IMR-90 (cell line): ENCODE measurements around the gene PARP3. TPM values are rescaled to one million over a fixed set of nuclear protein-coding genes. Genes with fewer than 3 reads are reported as not detected.

Experiments
- ATAC-seq: fragments of 200-7000 bp; cut with Tn5 transposase; 2 replicates; pipeline ENCODE4 v1.9.1; 2020; ENCODE audit warnings: low read depth, mild to moderate bottlenecking, moderate library complexity
- BruUV-seq: library from RNA; stranded (reverse); fragments of 400-500 nt; replicated peaks from 2 replicates; lab custom pipeline; 2021; lab: Mats Ljungman, UMichigan
- CTCF ChIA-PET: fragments of 300-600 bp; formaldehyde crosslinking; extraction: SDS; loops from one replicate; lab custom pipeline; 2021; ENCODE audit warnings: antibody characterized with exemption; lab: Yijun Ruan, JAX
- POLR2A ChIA-PET: fragments of 300-600 bp; sonication (Branson Sonifier 250); formaldehyde crosslinking; loops from one replicate; lab custom pipeline; 2022; ENCODE audit warnings: antibody characterized with exemption; ENCODE audit not compliant: unreplicated experiment; lab: Charles Lee
- DNase-seq: peaks from one replicate; pipeline ENCODE4 v3.0.0; 2013
- H2AFZ ChIP-seq: replicated peaks from 2 replicates; pipeline ENCODE3; 2013; ENCODE audit warnings: low read length, mild to moderate bottlenecking; ENCODE audit not compliant: poor library complexity
- H2AK5ac ChIP-seq: 2 replicates; pipeline ENCODE4 v1.6.1; 2013; ENCODE audit warnings: low read depth, low read length, inconsistent platforms
- H2AK9ac ChIP-seq: replicated peaks from 2 replicates; pipeline ENCODE3; 2013; ENCODE audit warnings: mild to moderate bottlenecking, low read depth, low read length, moderate library complexity; ENCODE audit not compliant: poor library complexity
- H2BK120ac ChIP-seq: 2 replicates; pipeline ENCODE4 v1.6.1; 2013; ENCODE audit warnings: low read depth, low read length, inconsistent platforms
- H2BK15ac ChIP-seq: 3 replicates; pipeline ENCODE4 v1.6.1; 2013; ENCODE audit warnings: low read depth, low read length, inconsistent platforms
- H2BK20ac ChIP-seq: 2 replicates; pipeline ENCODE4 v1.6.1; 2013; ENCODE audit warnings: low read depth, mild to moderate bottlenecking, inconsistent platforms, low read length, moderate library complexity
- H2BK5ac ChIP-seq: 2 replicates; pipeline ENCODE4 v1.6.1; 2013; ENCODE audit warnings: mild to moderate bottlenecking, low read depth, low read length, inconsistent platforms; ENCODE audit not compliant: poor library complexity, severe bottlenecking
- H3K14ac ChIP-seq: replicated peaks from 2 replicates; pipeline ENCODE4 v1.6.1; 2013; ENCODE audit warnings: low read depth, low read length, inconsistent platforms
- H3K18ac ChIP-seq: 2 replicates; pipeline ENCODE4 v1.6.1; 2013; ENCODE audit warnings: low read depth, low read length, control low read depth
- H3K23ac ChIP-seq: 2 replicates; pipeline ENCODE4 v1.6.1; 2013; ENCODE audit warnings: low read depth, low read length, inconsistent platforms
- H3K27ac ChIP-seq: 2 replicates; pipeline ENCODE4 v1.5.1; 2013; ENCODE audit warnings: mild to moderate bottlenecking, control low read depth, low read length; ENCODE audit not compliant: insufficient read depth
- H3K27me3 ChIP-seq: 2 replicates; pipeline ENCODE4 v1.6.1; 2013; ENCODE audit warnings: low read length; ENCODE audit not compliant: control insufficient read depth, insufficient read depth
- H3K36me3 ChIP-seq: 2 replicates; pipeline ENCODE4 v1.6.1; 2013; ENCODE audit warnings: low read length, mixed read lengths; ENCODE audit not compliant: control insufficient read depth, insufficient read depth
- H3K4ac ChIP-seq: 2 replicates; pipeline ENCODE4 v1.6.1; 2013; ENCODE audit warnings: low read depth, low read length, inconsistent platforms
- H3K4me1 ChIP-seq: 2 replicates; pipeline ENCODE4 v1.6.1; 2013; ENCODE audit warnings: low read length, mixed read lengths; ENCODE audit not compliant: control insufficient read depth, insufficient read depth
- H3K4me2 ChIP-seq: 2 replicates; pipeline ENCODE4 v1.6.1; 2013; ENCODE audit warnings: low read depth, mild to moderate bottlenecking, control low read depth, low read length, moderate library complexity
- H3K4me3 ChIP-seq: 2 replicates; pipeline ENCODE4 v1.5.1; 2013; ENCODE audit warnings: low read depth, mild to moderate bottlenecking, control low read depth, low read length, moderate library complexity; ENCODE audit not compliant: insufficient read depth
- H3K56ac ChIP-seq: 2 replicates; pipeline ENCODE4 v1.6.1; 2013; ENCODE audit warnings: low read length, inconsistent platforms; ENCODE audit not compliant: insufficient read depth; ENCODE audit errors: extremely low read depth
- H3K79me1 ChIP-seq, 2 experiments: 2 replicates each; pipeline ENCODE4 v1.6.1; 2013; ENCODE audit warnings: low read length in 2 of 2, inconsistent platforms in 1 of 2, low read depth in 1 of 2
- H3K9ac ChIP-seq: 2 replicates; pipeline ENCODE4 v1.6.1; 2013; ENCODE audit warnings: low read depth, low read length, control low read depth
- H3K9me1 ChIP-seq: 2 replicates; pipeline ENCODE4 v1.6.1; 2013; ENCODE audit warnings: low read length, inconsistent platforms; ENCODE audit not compliant: insufficient read depth
- H3K9me3 ChIP-seq: 2 replicates; pipeline ENCODE4 v1.6.1; 2013; ENCODE audit warnings: low read length; ENCODE audit not compliant: control insufficient read depth, insufficient read depth
- H4K20me1 ChIP-seq: 2 replicates; pipeline ENCODE4 v1.6.1; 2013; ENCODE audit warnings: low read length, inconsistent platforms; ENCODE audit not compliant: insufficient read depth
- H4K5ac ChIP-seq: 2 replicates; pipeline ENCODE4 v1.6.1; 2013; ENCODE audit warnings: mild to moderate bottlenecking, low read depth, low read length, control low read depth
- H4K8ac ChIP-seq, 2 experiments: 2 replicates each; pipeline ENCODE4 v1.6.1; 2013; ENCODE audit warnings: low read depth in 2 of 2, low read length in 2 of 2, control low read depth in 1 of 2, inconsistent platforms in 1 of 2
- H4K91ac ChIP-seq: 2 replicates; pipeline ENCODE4 v1.6.1; 2013; ENCODE audit warnings: low read depth, low read length, inconsistent platforms; ENCODE audit not compliant: insufficient read depth
- BHLHE40 ChIP-seq: fragments of 150-350 bp; IDR thresholded peaks from 2 replicates; pipeline ENCODE4 v1.6.1; 2016; ENCODE audit warnings: mild to moderate bottlenecking, low read depth, low read length
- CEBPB ChIP-seq: IDR thresholded peaks from 2 replicates; pipeline ENCODE4 v1.6.1; 2012; ENCODE audit warnings: low read depth, low read length, improper control_type of control experiment
- CTCF ChIP-seq: conservative IDR thresholded peaks from 2 replicates; pipeline ENCODE4 v1.5.1; 2012; ENCODE audit warnings: mild to moderate bottlenecking, low read depth, low read length, improper control_type of control experiment
- ELK1 ChIP-seq: fragments of 150-350 bp; IDR thresholded peaks from 2 replicates; pipeline ENCODE4 v1.6.1; 2016; ENCODE audit warnings: low read depth, mild to moderate bottlenecking, low read length, moderate library complexity, borderline replicate concordance
- FOS ChIP-seq: fragments of 150-350 bp; IDR thresholded peaks from 2 replicates; pipeline ENCODE4 v1.6.1; 2016; ENCODE audit warnings: low read depth, low read length
- MAFK ChIP-seq: IDR thresholded peaks from 2 replicates; pipeline ENCODE4 v1.6.1; 2012; ENCODE audit warnings: low read depth, low read length, improper control_type of control experiment
- MAZ ChIP-seq: IDR thresholded peaks from 2 replicates; pipeline ENCODE4 v1.6.1; 2012; ENCODE audit warnings: low read depth, mild to moderate bottlenecking, low read length, improper control_type of control experiment, moderate library complexity, borderline replicate concordance
- MXI1 ChIP-seq: IDR thresholded peaks from 2 replicates; pipeline ENCODE4 v1.6.1; 2012; ENCODE audit warnings: low read depth, mild to moderate bottlenecking, low read length, moderate library complexity, borderline replicate concordance
- POLR2A ChIP-seq: IDR thresholded peaks from 2 replicates; pipeline ENCODE4 v1.6.1; 2012; ENCODE audit warnings: mild to moderate bottlenecking, low read depth, low read length
- RAD21 ChIP-seq: IDR thresholded peaks from 2 replicates; pipeline ENCODE4 v1.6.1; 2012; ENCODE audit warnings: low read length, improper control_type of control experiment
- SMC3 ChIP-seq: fragments of 150-350 bp; IDR thresholded peaks from 2 replicates; pipeline ENCODE4 v1.6.1; 2016; ENCODE audit warnings: low read depth, mild to moderate bottlenecking, antibody characterized with exemption, low read length, moderate library complexity
- WGBS, 2 experiments: methylation state at CpG; one replicate each; pipeline versions ENCODE4 v1.1.5 to v1.1.7; 2013; ENCODE audit warnings: missing lambda C conversion rate in 2 of 2; ENCODE audit not compliant: insufficient read length in 1 of 2; ENCODE audit errors: extremely low coverage in 2 of 2; 5-methylcytosine and 5-hydroxymethylcytosine counted together
- dilution Hi-C: fragments of 300-500 bp; cut with HindIII; formaldehyde crosslinking; loops from one replicate; pipeline ENCODE4 v1.14.3; 2018; ENCODE audit warnings: low sequenced_read_pairs; ENCODE audit not compliant: unreplicated experiment
- in situ Hi-C: fragments of 300-500 bp; cut with MboI; formaldehyde crosslinking; loops from 3 replicates; pipeline ENCODE4 v1.14.3; 2019; ENCODE audit warnings: low sequenced_read_pairs, inconsistent platforms, mixed read lengths
- intact Hi-C: fragments of 100-400 bp; cut with micrococcal nuclease; formaldehyde crosslinking; loops from 2 replicates; pipeline ENCODE4 v1.10.0; 2022
- polyA plus RNA-seq, 3 experiments: library from polyadenylated mRNA; depleted of rRNA; stranded (reverse); fragments of >200 nt; gene quantifications; 2 replicates each; pipeline ENCODE4 v1.2.3, GENCODE V29; 2012; ENCODE audit warnings: low replicate concordance in 1 of 3
- total RNA-seq: library from RNA; depleted of rRNA; stranded (reverse); fragments of >200 nt; gene quantifications from 2 replicates; pipeline ENCODE4 v1.2.3, GENCODE V29; 2012

The PARP3 gene
- total and polyA plus RNA-seq, 2 of the 4 experiments (the other 2 are of a cell fraction): 16.3 to 22.0 TPM

GRCh38 chr3:51947215-51947900, 5.2 kb downstream of the PARP3 start:
- in situ Hi-C loops (loop anchor here (25.0 kb wide), 1 partner anchor 560 kb away; the partner anchor contains the start of genes MANF and RBM15B), dilution Hi-C loops (no loop called here), intact Hi-C loops (no loop called here)
- no TSS peak for BruUV-seq
- H2AK5ac ChIP-seq: no peak overlapping the region
- H3K9ac ChIP-seq: no peak overlapping the region
- no peak overlapping the region for H3K23ac ChIP-seq
- no peak overlapping the region for H2AFZ ChIP-seq
- no peak overlapping the region for H3K4me3 ChIP-seq
- no peak overlapping the region for H2AK9ac ChIP-seq
- no peak overlapping the region for H4K91ac ChIP-seq
- no peak overlapping the region for H4K5ac ChIP-seq
- H2BK120ac ChIP-seq: no peak overlapping the region
- no peak for ATAC-seq
- DNase-seq: no peak
- ChIA-PET POLR2A (no interaction called here), CTCF (interaction anchor here (0.6 kb wide), 1 partner anchor 468 kb away, joined by 3 read pairs; no protein-coding TSS in a partner anchor)
- H3K27ac ChIP-seq: no peak overlapping the region
- H3K56ac ChIP-seq: no peak overlapping the region
- H3K4ac ChIP-seq: no peak overlapping the region
- no peaks in the 10 kb centered on the region for H4K20me1 ChIP-seq
- no peaks in the 10 kb centered on the region for H3K27me3 ChIP-seq
- H3K36me3 ChIP-seq: peaks cover 2% of the 10 kb centered on the region; the same call in 1 of the 2 replicates
- no peak overlapping the region for H2BK15ac ChIP-seq
- H3K79me1 ChIP-seq: peaks cover 5 to 12% of the 10 kb centered on the region in 2 experiments; a peak in 2 of 4 replicates
- H3K9me1 ChIP-seq: peaks cover 12% of the 10 kb centered on the region
- TF ChIP-seq MAFK (no peak), CTCF (no peak), MXI1 (no peak), ELK1 (no peak), BHLHE40 (no peak), SMC3 (no peak), CEBPB (no peak), MAZ (no peak), FOS (no peak), RAD21 (no peak), POLR2A (no peak)
- no peak overlapping the region for H3K4me2 ChIP-seq
- H3K9me3 ChIP-seq: no peaks in the 10 kb centered on the region
- H2BK20ac ChIP-seq: no peak overlapping the region
- WGBS, 2 experiments: 53% methylated on average over 4 of the region's 13 CpGs; no CpG with 5 or more reads in 1 of the 2 experiments
- no peak overlapping the region for H3K18ac ChIP-seq
- H3K4me1 ChIP-seq: peaks cover 9% of the 10 kb centered on the region
- no peak overlapping the region for H2BK5ac ChIP-seq
- no peak overlapping the region for H3K14ac ChIP-seq
- no peak overlapping the region for H4K8ac ChIP-seq
